ENCODE results near the gene TMEM131L.
"Not testable (repeated sequence)": the region's sequence is repeated elsewhere in the genome, so short reads cannot be mapped to it uniquely, and the experiment has no call there.

Gene TMEM131L

GRCh38 chr4:153661215-153661822, 195.2 kb downstream of the TMEM131L start:
- DNase-seq, result peak; percentile 94

- DNase-seq, result no peak
These were observed 195.7 kb downstream of the TMEM131L start for GRCh38 chr4:153661908-153662307.

- DNase-seq, result no peak
These were observed 197.5 kb downstream of the TMEM131L start for GRCh38 chr4:153663667-153664066.

- not testable (repeated sequence) for DNase-seq
These were observed 200.3 kb downstream of the TMEM131L start for GRCh38 chr4:153666505-153666904.

GRCh38 chr4:153668647-153669046, 202.5 kb downstream of the TMEM131L start:
- DNase-seq, result no peak

GRCh38 chr4:153669838-153670237, 203.7 kb downstream of the TMEM131L start:
- DNase-seq, result no peak

- no peak for DNase-seq
These were observed 210.3 kb downstream of the TMEM131L start for GRCh38 chr4:153676486-153676885.

GRCh38 chr4:153676984-153677383, 210.8 kb downstream of the TMEM131L start:
- no peak for DNase-seq

- DNase-seq, result no peak
These were observed 213.3 kb downstream of the TMEM131L start for GRCh38 chr4:153679486-153679885.

GRCh38 chr4:153683763-153684181, 217.6 kb downstream of the TMEM131L start:
- no peak for DNase-seq

GRCh38 chr4:153684182-153684970, 218.2 kb downstream of the TMEM131L start, which contains the start of gene TLR2:
TSS of gene TLR2 (plus strand) at chr4:153684280. CDS start at chr4:153702908, 18,628 bp downstream.
- no peak for DNase-seq

GRCh38 chr4:153684971-153685371, 218.8 kb downstream of the TMEM131L start:
- no peak for DNase-seq
